Measurements from ENCODE around the gene PIP5K1C. TPM values are rescaled to one million over a fixed set of nuclear protein-coding genes. Genes with fewer than 3 reads are reported as not detected.

Gene PIP5K1C
- total and polyA plus RNA-seq, 2 donors (not counting 1 experiment from before 2014, with no cell fraction given): 10.4 to 46.7 TPM

DNA sequence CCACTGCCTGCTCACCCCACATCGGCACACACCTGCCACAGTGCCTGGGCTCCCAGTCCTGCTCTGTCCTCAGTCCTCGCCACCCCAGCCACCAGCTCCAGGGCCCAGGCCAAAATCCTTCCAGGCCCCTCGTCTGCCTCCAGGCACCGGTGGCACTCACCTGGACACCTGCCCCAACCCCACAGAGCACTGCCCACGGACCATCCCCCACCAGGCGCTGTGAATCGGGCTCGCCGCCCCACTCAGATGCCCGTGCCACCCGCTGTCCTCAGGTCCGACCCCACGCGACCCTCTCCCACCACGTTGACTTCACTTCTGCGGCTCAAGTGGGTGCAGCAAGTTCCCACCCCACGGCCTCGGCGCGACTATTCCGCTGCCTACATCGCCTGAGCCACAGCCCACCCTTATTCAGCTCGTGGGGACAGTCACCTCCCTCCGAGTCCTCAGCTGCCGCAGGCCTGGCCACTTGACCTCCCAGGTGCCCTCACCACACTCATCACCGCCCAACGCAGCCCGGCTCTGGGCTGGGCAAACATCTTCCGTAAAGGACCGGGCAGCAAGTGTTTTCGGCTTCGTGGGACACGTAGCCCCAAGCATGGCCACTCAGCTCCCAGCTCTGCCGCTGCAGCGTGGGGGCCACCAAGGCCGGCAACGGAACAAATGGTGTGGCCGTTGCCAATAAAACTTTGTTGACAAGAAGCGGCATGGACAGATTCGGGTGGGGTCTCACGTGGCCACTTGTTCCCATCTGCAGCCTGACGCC is 5.7 kb downstream of the PIP5K1C start:
- no peak for TF ChIP-seq EZH2 (IDR thresholded peaks at IDR 0.05; ENCODE audit: borderline replicate concordance, insufficient read depth, low read depth, low read length, poor library complexity, severe bottlenecking)
- TF ChIP-seq, protein P1, sequence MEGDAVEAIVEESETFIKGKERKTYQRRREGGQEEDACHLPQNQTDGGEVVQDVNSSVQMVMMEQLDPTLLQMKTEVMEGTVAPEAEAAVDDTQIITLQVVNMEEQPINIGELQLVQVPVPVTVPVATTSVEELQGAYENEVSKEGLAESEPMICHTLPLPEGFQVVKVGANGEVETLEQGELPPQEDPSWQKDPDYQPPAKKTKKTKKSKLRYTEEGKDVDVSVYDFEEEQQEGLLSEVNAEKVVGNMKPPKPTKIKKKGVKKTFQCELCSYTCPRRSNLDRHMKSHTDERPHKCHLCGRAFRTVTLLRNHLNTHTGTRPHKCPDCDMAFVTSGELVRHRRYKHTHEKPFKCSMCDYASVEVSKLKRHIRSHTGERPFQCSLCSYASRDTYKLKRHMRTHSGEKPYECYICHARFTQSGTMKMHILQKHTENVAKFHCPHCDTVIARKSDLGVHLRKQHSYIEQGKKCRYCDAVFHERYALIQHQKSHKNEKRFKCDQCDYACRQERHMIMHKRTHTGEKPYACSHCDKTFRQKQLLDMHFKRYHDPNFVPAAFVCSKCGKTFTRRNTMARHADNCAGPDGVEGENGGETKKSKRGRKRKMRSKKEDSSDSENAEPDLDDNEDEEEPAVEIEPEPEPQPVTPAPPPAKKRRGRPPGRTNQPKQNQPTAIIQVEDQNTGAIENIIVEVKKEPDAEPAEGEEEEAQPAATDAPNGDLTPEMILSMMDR (IDR thresholded peaks at IDR 0.05): no peak
- intact Hi-C loops (cut with micrococcal nuclease): no loop called here
- no peaks in the 10 kb centered on the region for H3K27me3 Mint-ChIP-seq
- H2AFZ ChIP-seq (ENCODE audit: insufficient read depth, low read depth, low read length, poor library complexity, severe bottlenecking): no peak overlapping the region
- H3K27me3 ChIP-seq (replicated peaks in 1 of 4; ENCODE audit: control extremely low read depth in 1 of 4, control insufficient read depth in 3 of 4, insufficient read depth in 4 of 4, low read length in 3 of 4): no peaks in the 10 kb centered on the region
- no peak overlapping the region for H3K27ac ChIP-seq (ENCODE audit: low read length in 2 of 2)
- no peak overlapping the region for H3K4me2 ChIP-seq (replicated peaks; ENCODE audit: low read depth, low read length, poor library complexity, severe bottlenecking)
- CTCF ChIA-PET: interaction anchor here (0.9 to 3.9 kb wide), 2 partner anchors 13 to 28 kb away, joined by 3 to 17 read pairs; no protein-coding TSS in a partner anchor
- peaks cover 88% of the 10 kb centered on the region for H3K79me2 ChIP-seq (ENCODE audit: control insufficient read depth, insufficient read depth, low read length)
- peaks cover 0 to 9% (median 0%) of the 10 kb centered on the region in 3 donors for H3K9me3 ChIP-seq (ENCODE audit: control extremely low read depth in 1 of 3, control insufficient read depth in 2 of 3, insufficient read depth in 1 of 3, low read length in 2 of 3)
- H4K20me1 ChIP-seq (ENCODE audit: control insufficient read depth, insufficient read depth, low read length, poor library complexity, severe bottlenecking): peaks cover 84% of the 10 kb centered on the region
- peaks cover 42% of the 10 kb centered on the region for H3K4me1 Mint-ChIP-seq
- no peak overlapping the region for H3K27ac Mint-ChIP-seq
- H3K36me3 ChIP-seq (replicated peaks in 1 of 2; ENCODE audit: control extremely low read depth in 1 of 2, control insufficient read depth in 1 of 2, extremely low read depth in 1 of 2, insufficient read depth in 2 of 2, low read length in 1 of 2): no peaks in the 10 kb centered on the region
- H3K4me1 ChIP-seq (ENCODE audit: control insufficient read depth in 2 of 2, insufficient read depth in 2 of 2, low read length in 2 of 2): peaks cover 16 to 18% of the 10 kb centered on the region in 2 donors
- no peak overlapping the region for H3K4me3 ChIP-seq (ENCODE audit: control extremely low read depth in 1 of 5, extremely low read depth in 1 of 5, insufficient read depth in 1 of 5, low read depth in 2 of 5, low read length in 4 of 5)
- H3K9me3 Mint-ChIP-seq (ENCODE audit: insufficient read depth): no peaks in the 10 kb centered on the region
- POLR2A ChIA-PET: no interaction called here
- ATAC-seq (ENCODE audit: low read depth) (no peak), DNase-seq (no peak)
- 96% methylated on average over 42 of the region's 42 CpGs for WGBS (ENCODE audit: insufficient coverage)
- no peak overlapping the region for H3K4me3 Mint-ChIP-seq
- H3K9ac ChIP-seq (ENCODE audit: low read length): no peak overlapping the region

Measured in B cell (primary cell).